Gastrocnemius medialis (tissue), 4 donors: ENCODE measurements around the gene ITGB2. TPM values are rescaled to one million over a fixed set of nuclear protein-coding genes. Genes with fewer than 3 reads are reported as not detected.

Source experiments
- ATAC-seq, 2 donors: fragments of 150-250 bp; one replicate each; pipeline ENCODE4 v1.9.1; 2016
- DNase-seq, 2 donors: peaks; one replicate each; pipeline ENCODE4 v3.0.0-alpha.2; 2019
- H3K27ac ChIP-seq, 4 donors: fragments of 200-600 bp; sonication (generic); 1 replicate in 1 of 4; 2 replicates in 3 of 4; pipeline ENCODE4 v1.5.1; 2016 to 2018; ENCODE audit warnings: mild to moderate bottlenecking in 2 of 4, moderate library complexity in 1 of 4
- H3K27me3 ChIP-seq, 3 donors: fragments of 200-600 bp; sonication (generic) in 2 of 3; 1 replicate in 1 of 3; 2 replicates in 2 of 3; pipeline versions ENCODE4 v1.5.1 to v1.6.0; 2016 to 2019; ENCODE audit warnings: mild to moderate bottlenecking in 1 of 3, moderate library complexity in 1 of 3
- H3K36me3 ChIP-seq, 2 donors: fragments of 200-600 bp; sonication (generic) in 1 of 2; one replicate each; pipeline ENCODE4 v1.5.1; 2017 to 2018
- H3K4me1 ChIP-seq, 2 donors: fragments of 200-600 bp; sonication (generic) in 1 of 2; one replicate each; pipeline ENCODE4 v1.5.1; 2016 to 2017; ENCODE audit warnings: mild to moderate bottlenecking in 2 of 2
- H3K4me3 ChIP-seq, 4 donors: fragments of 200-600 bp; sonication (generic) in 3 of 4; 1 replicate in 1 of 4; 2 replicates in 3 of 4; pipeline ENCODE4 v1.5.1; 2016 to 2019; ENCODE audit warnings: mild to moderate bottlenecking in 2 of 4
- H3K9me3 ChIP-seq, 3 donors: fragments of 200-600 bp; sonication (generic) in 2 of 3; 1 replicate in 1 of 3; 2 replicates in 2 of 3; pipeline ENCODE4 v1.5.1; 2016 to 2019
- POLR2A ChIP-seq, 2 donors: fragments of 450-650 bp; IDR thresholded peaks; one replicate each; pipeline ENCODE4 v1.6.1; 2017; ENCODE audit warnings: antibody characterized with exemption in 2 of 2, mild to moderate bottlenecking in 2 of 2, moderate library complexity in 2 of 2
- in situ Hi-C, 4 donors: fragments of 200-750 bp; cut with MboI; loops; one replicate each; pipeline versions ENCODE4 v1.15.0 to v1.8.0; 2017; ENCODE audit warnings: low sequenced_read_pairs in 4 of 4
- intact Hi-C: fragments of 100-400 bp; cut with DNase I; formaldehyde crosslinking; loops from one replicate; pipeline ENCODE4 v1.15.1; 2023; ENCODE audit warnings: low total_unique reads
- total RNA-seq, 4 donors: library from RNA; depleted of rRNA; stranded (reverse); fragments of >200 nt; gene quantifications; one replicate each; pipeline versions ENCODE4 v1.1.0 to v1.2.3, GENCODE V29; 2016
- TF ChIP-seq, protein P1 (sequence below), 5 experiments: fragments of 450-650 bp in 3 of 5; fragments of 200-600 bp in 2 of 5; sonication (generic) in 2 of 5; IDR thresholded peaks in 4 of 5; conservative IDR thresholded peaks in 1 of 5; 1 replicate in 4 of 5; 2 replicates in 1 of 5; pipeline ENCODE4 v1.5.1; 2016 to 2019; ENCODE audit warnings: antibody characterized with exemption in 5 of 5, mild to moderate bottlenecking in 3 of 5, moderate library complexity in 3 of 5

Gene ITGB2
- total RNA-seq, 4 donors from 2014 or later = 10.9 to 41.7 (median 27.4) TPM

DNA sequence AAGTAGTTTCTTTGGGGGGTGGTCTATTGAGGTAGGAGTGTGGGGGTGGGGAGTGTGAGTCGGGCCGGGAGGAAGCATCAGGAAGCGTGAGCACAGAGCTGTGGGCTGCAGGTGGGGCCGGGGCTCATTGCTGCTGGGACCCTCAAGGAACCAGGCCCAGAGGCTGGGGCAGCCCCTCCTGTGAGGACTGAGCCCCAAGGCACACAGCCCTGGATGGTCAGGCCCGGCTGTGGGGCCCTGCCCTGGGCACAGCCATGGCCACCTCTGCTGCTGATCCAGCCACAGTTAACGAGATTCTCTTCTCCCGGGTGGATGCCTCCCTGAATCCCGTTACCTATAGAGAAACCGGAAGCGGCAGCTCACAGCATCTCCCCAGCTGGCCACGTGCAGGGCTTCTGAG is 79.9 kb downstream of the ITGB2 start:
- H3K9me3 ChIP-seq = no peaks in the 10 kb centered on the region
- peaks cover 4 to 10% of the 10 kb centered on the region in 2 donors for H3K4me1 ChIP-seq
- DNase-seq = no peak
- H3K27ac ChIP-seq = no peak overlapping the region
- no peak for TF ChIP-seq POLR2A (IDR thresholded peaks at IDR 0.05)
- TF ChIP-seq, protein P1, sequence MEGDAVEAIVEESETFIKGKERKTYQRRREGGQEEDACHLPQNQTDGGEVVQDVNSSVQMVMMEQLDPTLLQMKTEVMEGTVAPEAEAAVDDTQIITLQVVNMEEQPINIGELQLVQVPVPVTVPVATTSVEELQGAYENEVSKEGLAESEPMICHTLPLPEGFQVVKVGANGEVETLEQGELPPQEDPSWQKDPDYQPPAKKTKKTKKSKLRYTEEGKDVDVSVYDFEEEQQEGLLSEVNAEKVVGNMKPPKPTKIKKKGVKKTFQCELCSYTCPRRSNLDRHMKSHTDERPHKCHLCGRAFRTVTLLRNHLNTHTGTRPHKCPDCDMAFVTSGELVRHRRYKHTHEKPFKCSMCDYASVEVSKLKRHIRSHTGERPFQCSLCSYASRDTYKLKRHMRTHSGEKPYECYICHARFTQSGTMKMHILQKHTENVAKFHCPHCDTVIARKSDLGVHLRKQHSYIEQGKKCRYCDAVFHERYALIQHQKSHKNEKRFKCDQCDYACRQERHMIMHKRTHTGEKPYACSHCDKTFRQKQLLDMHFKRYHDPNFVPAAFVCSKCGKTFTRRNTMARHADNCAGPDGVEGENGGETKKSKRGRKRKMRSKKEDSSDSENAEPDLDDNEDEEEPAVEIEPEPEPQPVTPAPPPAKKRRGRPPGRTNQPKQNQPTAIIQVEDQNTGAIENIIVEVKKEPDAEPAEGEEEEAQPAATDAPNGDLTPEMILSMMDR (IDR thresholded peaks at IDR 0.05 in 4 of 5, conservative IDR thresholded peaks at IDR 0.05 in 1 of 5) = no peak
- no peak overlapping the region for H3K4me3 ChIP-seq
- H3K36me3 ChIP-seq = no peaks in the 10 kb centered on the region
- peaks cover 8 to 13% (median 11%) of the 10 kb centered on the region in 3 donors for H3K27me3 ChIP-seq
- intact Hi-C loops (no loop called here), in situ Hi-C loops (no loop called here)
- no peak for ATAC-seq

DNA sequence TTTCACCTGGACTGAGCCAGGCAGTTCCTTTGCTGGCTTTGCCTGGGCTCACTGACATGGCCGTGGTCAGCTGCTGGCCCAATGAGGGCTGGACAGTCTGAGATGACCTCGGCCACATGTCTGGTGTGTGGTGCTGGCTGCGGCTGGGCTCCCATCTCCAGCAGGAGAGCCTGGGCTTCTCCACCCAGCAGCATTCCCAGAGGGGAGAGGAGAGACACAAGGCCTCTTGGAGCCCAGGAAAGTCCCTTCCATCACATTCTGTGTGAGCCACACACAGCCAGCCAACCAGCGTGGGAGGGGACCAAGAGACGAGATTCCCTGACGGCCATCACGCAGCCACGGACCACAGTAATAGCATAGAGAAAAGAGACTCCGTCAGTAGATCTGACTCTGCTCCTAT is 81.7 kb downstream of the ITGB2 start:
- no peak for ATAC-seq
- in situ Hi-C loops = no loop called here
- no peak for TF ChIP-seq POLR2A (IDR thresholded peaks at IDR 0.05)
- TF ChIP-seq, protein P1 (IDR thresholded peaks at IDR 0.05 in 4 of 5, conservative IDR thresholded peaks at IDR 0.05 in 1 of 5) = no peak

DNA sequence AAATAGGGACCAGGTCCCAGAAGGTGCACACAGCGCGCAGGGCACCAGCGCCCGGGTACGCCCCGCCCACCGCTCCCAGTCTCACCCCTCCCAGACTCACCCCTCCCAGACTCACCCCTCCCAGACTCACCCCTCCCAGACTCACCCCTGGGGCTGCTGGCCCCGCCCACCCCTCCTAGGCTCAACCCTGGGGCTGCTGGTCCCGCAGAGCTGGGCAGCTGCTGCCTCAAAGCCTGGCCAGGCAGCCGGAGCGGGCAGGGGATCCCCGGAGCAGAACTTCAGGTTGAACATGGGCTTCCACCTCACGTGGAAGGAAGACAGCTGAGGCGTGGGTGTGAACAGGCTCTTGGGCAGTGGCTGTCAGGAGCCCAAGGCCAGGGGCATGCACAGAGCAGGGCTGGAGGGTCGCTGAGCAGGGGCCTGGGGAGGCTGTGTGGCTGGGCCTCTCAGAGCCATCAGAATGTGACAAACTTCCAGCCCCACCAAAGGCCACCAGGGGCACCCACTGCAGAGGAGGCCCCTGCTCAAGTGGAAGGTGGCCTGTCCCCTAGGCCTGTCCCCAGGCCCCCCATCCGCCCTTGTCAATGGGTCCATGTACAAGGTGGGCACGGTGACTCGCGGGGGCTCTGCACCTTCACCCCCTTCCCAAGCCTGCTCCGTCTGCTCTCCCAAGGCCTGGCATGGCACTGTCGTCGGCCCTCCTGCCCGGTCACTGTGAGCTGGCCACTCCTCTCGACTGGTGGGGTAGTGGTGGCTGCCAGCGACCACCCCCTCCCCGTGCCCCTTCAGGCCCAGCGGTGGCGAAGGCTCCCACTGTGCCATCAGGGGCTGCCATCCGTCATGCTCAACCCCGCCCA is 82.4 kb downstream of the ITGB2 start:
- DNase-seq = no peak
- in situ Hi-C loops = no loop called here
- peaks cover 5 to 8% (median 6%) of the 10 kb centered on the region in 3 donors for H3K27me3 ChIP-seq
- ATAC-seq = no peak
- intact Hi-C loops = no loop called here
- no peak for TF ChIP-seq POLR2A (IDR thresholded peaks at IDR 0.05)
- TF ChIP-seq, protein P1 (IDR thresholded peaks at IDR 0.05 in 4 of 5, conservative IDR thresholded peaks at IDR 0.05 in 1 of 5) = no peak
- H3K36me3 ChIP-seq = no peaks in the 10 kb centered on the region
- H3K27ac ChIP-seq = no peak overlapping the region
- H3K4me1 ChIP-seq = peaks cover 0 to 6% of the 10 kb centered on the region in 2 donors
- no peaks in the 10 kb centered on the region for H3K9me3 ChIP-seq
- no peak overlapping the region for H3K4me3 ChIP-seq

More for the DNA sequence above, 81.7 kb downstream of the ITGB2 start:
- no peak for DNase-seq
- Histone ChIP-seq H3K27ac (no peak overlapping the region), H3K4me3 (no peak overlapping the region), H3K9me3 (no peaks in the 10 kb centered on the region), H3K27me3 (peaks cover 6 to 8% (median 6%) of the 10 kb centered on the region in 3 donors), H3K36me3 (no peaks in the 10 kb centered on the region), H3K4me1 (peaks cover 0 to 6% of the 10 kb centered on the region in 2 donors)
- intact Hi-C loops = no loop called here

DNA sequence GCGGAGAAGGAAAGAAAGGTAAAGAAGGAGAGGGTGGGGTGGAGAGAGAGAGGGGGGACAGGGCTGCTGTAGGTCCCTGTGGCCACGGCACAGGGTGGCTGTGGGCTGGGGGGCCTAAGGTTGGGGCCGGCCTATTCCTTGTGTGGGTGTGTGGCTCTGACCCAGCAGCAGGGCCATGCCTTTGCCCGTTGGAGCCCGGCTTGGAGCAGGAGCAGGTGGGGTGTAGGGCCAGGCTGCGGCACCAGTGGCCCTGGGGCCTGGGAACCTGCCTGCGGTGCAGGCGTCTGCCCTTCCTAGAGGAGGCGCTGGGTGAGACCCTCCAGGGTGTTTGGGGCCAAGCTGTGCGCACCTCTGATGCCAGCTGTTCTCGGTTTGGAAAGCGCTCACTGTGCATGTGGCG is 83.2 kb downstream of the ITGB2 start:
- Histone ChIP-seq H3K27ac (no peak overlapping the region), H3K4me3 (no peak overlapping the region), H3K4me1 (peaks cover 0 to 6% of the 10 kb centered on the region in 2 donors), H3K36me3 (no peaks in the 10 kb centered on the region), H3K9me3 (no peaks in the 10 kb centered on the region), H3K27me3 (peaks cover 0 to 8% (median 3%) of the 10 kb centered on the region in 3 donors)
- in situ Hi-C loops (no loop called here), intact Hi-C loops (no loop called here)
- TF ChIP-seq POLR2A (IDR thresholded peaks at IDR 0.05) = no peak
- TF ChIP-seq, protein P1 (IDR thresholded peaks at IDR 0.05 in 4 of 5, conservative IDR thresholded peaks at IDR 0.05 in 1 of 5) = no peak
- DNase-seq (no peak), ATAC-seq (no peak)
